ENCODE measurements around the gene PHLDB2. TPM values are rescaled to one million over a fixed set of nuclear protein-coding genes. Genes with fewer than 3 reads are reported as not detected.
A peak's percentile ranks its signal among the peaks of the same experiment; 100 is the strongest.

The PHLDB2 gene
- total RNA-seq, 2 experiments from 2014 or later = 5.8 to 6.0 TPM

DNA sequence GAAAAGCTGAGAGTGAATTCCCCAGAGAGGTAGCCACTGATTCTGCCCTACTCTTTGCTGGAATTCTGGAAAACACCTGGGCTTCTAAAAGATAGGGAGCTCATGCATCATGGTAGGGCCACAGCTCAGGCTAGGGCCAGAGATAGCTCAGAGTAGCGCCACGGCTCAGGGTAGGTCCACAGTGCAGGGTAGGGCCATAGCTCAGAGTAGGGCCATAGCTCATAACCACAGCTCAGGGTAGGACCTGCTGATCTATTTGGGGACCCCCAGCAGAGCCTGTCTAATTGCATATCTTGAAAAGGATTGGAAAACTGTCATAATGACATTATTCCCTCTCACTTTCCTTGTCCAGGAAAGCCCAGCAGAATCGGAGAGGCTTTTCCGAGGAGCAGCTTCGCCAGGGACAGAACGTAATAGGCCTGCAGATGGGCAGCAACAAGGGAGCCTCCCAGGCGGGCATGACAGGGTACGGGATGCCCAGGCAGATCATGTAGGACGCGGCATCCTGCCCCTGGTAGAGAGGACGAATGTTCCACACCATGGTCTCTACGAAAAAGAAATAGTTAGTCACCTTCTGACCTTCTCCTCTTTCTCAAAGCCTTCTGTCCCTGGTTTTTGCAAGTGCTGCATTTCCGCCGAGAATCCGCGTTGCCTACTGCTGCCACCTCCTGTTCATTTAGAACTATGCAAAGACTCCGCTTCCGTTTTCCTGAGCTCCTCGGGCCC, 154.2 kb downstream of the PHLDB2 start:
- peaks cover 10% of the 10 kb centered on the region for H3K4me1 Mint-ChIP-seq (ENCODE audit: low read depth)
- Histone ChIP-seq H3K4me1 (ENCODE audit: insufficient read depth, low read length) (peaks cover 8% of the 10 kb centered on the region), H3K9me3 (ENCODE audit: control insufficient read depth in 1 of 2, insufficient read depth in 1 of 2, low read length in 2 of 2) (no peaks in the 10 kb centered on the region), H3K4me3 (ENCODE audit: low read length) (no peak overlapping the region), H3K27me3 (ENCODE audit: control insufficient read depth in 1 of 2, insufficient read depth in 2 of 2, low read length in 2 of 2) (no peaks in the 10 kb centered on the region), H3K36me3 (ENCODE audit: insufficient read depth, low read length) (no peaks in the 10 kb centered on the region), H3K27ac (ENCODE audit: low read depth in 1 of 2, low read length in 2 of 2) (no peak overlapping the region)
- no peaks in the 10 kb centered on the region for H3K27me3 Mint-ChIP-seq
- no peaks in the 10 kb centered on the region for H3K9me3 Mint-ChIP-seq
- ChIA-PET CTCF (interaction anchor here (0.7 to 2.3 kb wide), 22 partner anchors 9 to 344 kb away, joined by 3 to 23 read pairs (median 4); partner anchors contain the start of gene ABHD10), POLR2A (interaction anchor here (0.8 to 1.5 kb wide), 6 partner anchors 11 to 346 kb away, joined by 3 to 15 read pairs (median 4); partner anchors contain the start of genes ABHD10 and TAGLN3)
- no peaks in the 10 kb centered on the region for H3K36me3 Mint-ChIP-seq (ENCODE audit: low read depth)
- peak; percentile 19 to 78 (median 46) for DNase-seq
- TF ChIP-seq, protein P1, sequence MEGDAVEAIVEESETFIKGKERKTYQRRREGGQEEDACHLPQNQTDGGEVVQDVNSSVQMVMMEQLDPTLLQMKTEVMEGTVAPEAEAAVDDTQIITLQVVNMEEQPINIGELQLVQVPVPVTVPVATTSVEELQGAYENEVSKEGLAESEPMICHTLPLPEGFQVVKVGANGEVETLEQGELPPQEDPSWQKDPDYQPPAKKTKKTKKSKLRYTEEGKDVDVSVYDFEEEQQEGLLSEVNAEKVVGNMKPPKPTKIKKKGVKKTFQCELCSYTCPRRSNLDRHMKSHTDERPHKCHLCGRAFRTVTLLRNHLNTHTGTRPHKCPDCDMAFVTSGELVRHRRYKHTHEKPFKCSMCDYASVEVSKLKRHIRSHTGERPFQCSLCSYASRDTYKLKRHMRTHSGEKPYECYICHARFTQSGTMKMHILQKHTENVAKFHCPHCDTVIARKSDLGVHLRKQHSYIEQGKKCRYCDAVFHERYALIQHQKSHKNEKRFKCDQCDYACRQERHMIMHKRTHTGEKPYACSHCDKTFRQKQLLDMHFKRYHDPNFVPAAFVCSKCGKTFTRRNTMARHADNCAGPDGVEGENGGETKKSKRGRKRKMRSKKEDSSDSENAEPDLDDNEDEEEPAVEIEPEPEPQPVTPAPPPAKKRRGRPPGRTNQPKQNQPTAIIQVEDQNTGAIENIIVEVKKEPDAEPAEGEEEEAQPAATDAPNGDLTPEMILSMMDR (IDR thresholded peaks at IDR 0.05) = peak; percentile 82
- ATAC-seq (ENCODE audit: poor library complexity) = peak; percentile 87
- no peak overlapping the region for H3K4me3 Mint-ChIP-seq
- H3K27ac Mint-ChIP-seq = no peak overlapping the region
- intact Hi-C loops (cut with DNase I, micrococcal nuclease) = loop anchor here (1.0 to 5.0 kb wide), 4 partner anchors 16 to 296 kb away; partner anchors contain the start of gene ABHD10 (in 1 of the 2)

DNA sequence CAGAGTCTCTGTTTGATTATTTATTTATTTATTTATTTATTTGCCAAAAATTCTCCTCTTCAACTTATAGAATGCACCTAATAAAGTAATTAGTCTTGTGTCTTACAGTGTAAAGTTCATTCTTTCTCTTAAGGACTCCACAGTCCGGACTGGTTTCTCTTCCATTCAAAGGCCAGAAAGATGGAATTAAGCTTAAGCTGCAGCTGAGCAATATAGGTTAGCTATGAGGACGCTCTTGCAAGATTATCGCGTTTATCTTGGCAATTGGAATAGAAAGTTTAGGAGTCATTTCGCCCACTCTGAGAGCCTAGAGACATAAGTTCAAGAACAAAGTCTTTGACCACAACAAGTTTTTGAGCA, 154.7 kb downstream of the PHLDB2 start:
- Mint-ChIP-seq H3K9me3 (no peaks in the 10 kb centered on the region), H3K27ac (no peak overlapping the region), H3K4me3 (no peak overlapping the region), H3K36me3 (ENCODE audit: low read depth) (no peaks in the 10 kb centered on the region), H3K27me3 (no peaks in the 10 kb centered on the region), H3K4me1 (ENCODE audit: low read depth) (peaks cover 10% of the 10 kb centered on the region)
- Histone ChIP-seq H3K36me3 (ENCODE audit: insufficient read depth, low read length) (no peaks in the 10 kb centered on the region), H3K27me3 (ENCODE audit: control insufficient read depth in 1 of 2, insufficient read depth in 2 of 2, low read length in 2 of 2) (no peaks in the 10 kb centered on the region), H3K4me3 (ENCODE audit: low read length) (no peak overlapping the region), H3K4me1 (ENCODE audit: insufficient read depth, low read length) (peaks cover 8% of the 10 kb centered on the region), H3K27ac (ENCODE audit: low read depth in 1 of 2, low read length in 2 of 2) (no peak overlapping the region), H3K9me3 (ENCODE audit: control insufficient read depth in 1 of 2, insufficient read depth in 1 of 2, low read length in 2 of 2) (no peaks in the 10 kb centered on the region)
- TF ChIP-seq, protein P1 (IDR thresholded peaks at IDR 0.05) = peak; percentile 6
- ATAC-seq (ENCODE audit: poor library complexity) (no peak), DNase-seq (peak in 1 of 14 experiments; percentile 6)
- intact Hi-C loops (cut with DNase I, micrococcal nuclease) = loop anchor here (1.0 to 5.0 kb wide), 4 partner anchors 17 to 296 kb away; partner anchors contain the start of gene ABHD10 (in 1 of the 2)
- ChIA-PET CTCF (interaction anchor here (0.7 to 2.3 kb wide), 21 partner anchors 9 to 345 kb away, joined by 3 to 23 read pairs (median 4); partner anchors contain the start of gene ABHD10), POLR2A (interaction anchor here (0.8 to 1.5 kb wide), 5 partner anchors 11 to 346 kb away, joined by 3 to 15 read pairs (median 4); partner anchors contain the start of gene ABHD10)

DNA sequence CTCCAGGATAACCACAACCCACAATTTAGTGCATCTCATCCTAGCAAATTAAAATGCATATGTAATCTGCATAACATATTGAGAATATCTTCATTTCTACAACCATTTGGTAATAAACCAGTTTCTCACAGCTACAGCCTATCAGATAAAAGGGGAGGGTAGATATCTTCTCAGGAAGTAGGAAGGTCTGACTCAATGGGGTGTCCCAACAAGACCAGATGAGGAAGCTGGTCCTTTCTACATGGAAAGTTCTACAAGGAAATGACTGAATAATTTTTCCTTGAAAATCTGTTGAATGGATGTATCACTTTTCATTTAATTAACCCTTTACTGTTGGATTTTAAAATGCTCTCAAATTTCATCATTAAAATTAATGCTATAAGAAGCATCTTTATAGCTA, 158.0 kb downstream of the PHLDB2 start:
- Histone ChIP-seq H3K4me1 (ENCODE audit: insufficient read depth, low read length) (peaks cover 8% of the 10 kb centered on the region), H3K9me3 (ENCODE audit: control insufficient read depth in 1 of 2, insufficient read depth in 1 of 2, low read length in 2 of 2) (no peaks in the 10 kb centered on the region), H3K36me3 (ENCODE audit: insufficient read depth, low read length) (no peaks in the 10 kb centered on the region), H3K27ac (ENCODE audit: low read depth in 1 of 2, low read length in 2 of 2) (no peak overlapping the region), H3K4me3 (ENCODE audit: low read length) (no peak overlapping the region), H3K27me3 (ENCODE audit: control insufficient read depth in 1 of 2, insufficient read depth in 2 of 2, low read length in 2 of 2) (no peaks in the 10 kb centered on the region)
- TF ChIP-seq, protein P1 (IDR thresholded peaks at IDR 0.05) = no peak
- intact Hi-C loops (cut with DNase I, micrococcal nuclease) = no loop called here
- H3K4me1 Mint-ChIP-seq (ENCODE audit: low read depth) = peaks cover 10% of the 10 kb centered on the region
- H3K9me3 Mint-ChIP-seq = no peaks in the 10 kb centered on the region
- CTCF ChIA-PET = no interaction called here
- H3K4me3 Mint-ChIP-seq = no peak overlapping the region
- POLR2A ChIA-PET = interaction anchor here (1.2 kb wide), 1 partner anchor 17 kb away, joined by 3 read pairs; no protein-coding TSS in a partner anchor
- no peaks in the 10 kb centered on the region for H3K36me3 Mint-ChIP-seq (ENCODE audit: low read depth)
- H3K27ac Mint-ChIP-seq = no peak overlapping the region
- no peak for DNase-seq
- no peak for ATAC-seq (ENCODE audit: poor library complexity)
- H3K27me3 Mint-ChIP-seq = no peaks in the 10 kb centered on the region
